ENCODE results near the gene PTPRG. TPM values are rescaled to one million over a fixed set of nuclear protein-coding genes. Genes with fewer than 3 reads are reported as not detected.
A peak's percentile ranks its signal among the peaks of the same experiment; 100 is the strongest.

The PTPRG gene
- polyA plus RNA-seq, 10 donors, result 25.7 to 37.0 (median 33.0) TPM

DNA sequence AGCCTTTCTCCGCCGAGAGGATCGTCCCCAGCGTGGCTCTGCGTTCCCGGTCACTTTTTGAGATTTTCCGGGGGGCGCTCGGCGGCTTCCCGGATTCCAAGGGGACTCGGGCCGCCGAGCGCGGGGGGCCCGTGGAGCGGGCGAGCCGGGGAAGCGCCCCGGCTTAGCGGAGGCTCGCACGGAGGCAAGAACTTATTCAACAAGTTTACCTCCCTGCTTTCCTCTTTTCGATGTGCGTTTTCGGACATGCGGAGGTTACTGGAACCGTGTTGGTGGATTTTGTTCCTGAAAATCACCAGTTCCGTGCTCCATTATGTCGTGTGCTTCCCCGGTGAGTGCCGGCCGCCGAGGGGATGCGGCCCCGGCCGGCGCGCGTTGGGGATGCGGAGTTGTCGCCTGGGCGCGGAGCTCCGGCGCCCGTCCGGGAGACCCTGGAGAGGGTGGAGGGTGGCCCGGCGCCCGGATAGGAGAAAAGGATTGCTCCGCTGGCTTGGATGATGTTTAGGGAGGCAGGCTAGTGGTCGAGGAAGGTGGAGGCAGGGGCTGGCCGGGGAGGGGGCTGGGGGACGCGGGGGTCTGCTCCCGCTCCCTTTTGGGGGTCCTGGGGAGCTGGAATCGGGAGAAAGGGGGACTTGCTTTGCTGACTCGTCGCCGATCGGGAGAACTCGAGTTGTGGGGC is 810 bp downstream of the PTPRG start:
- DNase-seq, result peak; percentile 23 to 79 (median 48)

DNA sequence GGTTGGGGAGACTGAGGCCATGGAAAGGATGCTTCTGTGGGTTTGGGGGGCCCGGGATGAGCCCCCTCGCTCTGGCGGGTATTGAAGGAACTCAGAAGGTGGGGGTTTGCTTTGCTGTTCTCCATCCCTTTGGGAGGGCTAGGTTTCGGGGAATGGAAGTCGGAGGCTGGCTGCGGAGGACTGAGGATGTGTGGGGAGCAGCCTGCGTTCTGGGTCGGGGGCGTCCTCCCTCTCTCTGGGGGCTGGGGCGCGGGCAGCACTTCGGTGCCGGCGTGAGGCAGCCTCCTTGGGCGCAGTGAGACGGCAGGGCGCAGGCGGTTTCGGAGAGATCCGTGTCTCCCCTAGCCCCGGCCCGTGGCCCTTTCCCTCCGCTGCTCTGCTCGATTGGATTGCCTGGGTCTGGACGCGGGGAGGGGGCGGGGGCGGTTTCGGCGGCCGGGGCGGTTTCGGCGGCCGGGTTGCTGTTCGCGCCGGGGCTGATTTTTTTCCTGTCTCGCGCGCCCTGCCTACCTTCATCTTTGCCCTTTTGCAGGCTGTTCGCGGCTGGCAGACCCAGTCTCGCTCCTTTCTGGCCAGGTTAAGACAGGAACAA is 1.4 kb downstream of the PTPRG start:
- DNase-seq, result peak; percentile 30 to 85 (median 54)

DNA sequence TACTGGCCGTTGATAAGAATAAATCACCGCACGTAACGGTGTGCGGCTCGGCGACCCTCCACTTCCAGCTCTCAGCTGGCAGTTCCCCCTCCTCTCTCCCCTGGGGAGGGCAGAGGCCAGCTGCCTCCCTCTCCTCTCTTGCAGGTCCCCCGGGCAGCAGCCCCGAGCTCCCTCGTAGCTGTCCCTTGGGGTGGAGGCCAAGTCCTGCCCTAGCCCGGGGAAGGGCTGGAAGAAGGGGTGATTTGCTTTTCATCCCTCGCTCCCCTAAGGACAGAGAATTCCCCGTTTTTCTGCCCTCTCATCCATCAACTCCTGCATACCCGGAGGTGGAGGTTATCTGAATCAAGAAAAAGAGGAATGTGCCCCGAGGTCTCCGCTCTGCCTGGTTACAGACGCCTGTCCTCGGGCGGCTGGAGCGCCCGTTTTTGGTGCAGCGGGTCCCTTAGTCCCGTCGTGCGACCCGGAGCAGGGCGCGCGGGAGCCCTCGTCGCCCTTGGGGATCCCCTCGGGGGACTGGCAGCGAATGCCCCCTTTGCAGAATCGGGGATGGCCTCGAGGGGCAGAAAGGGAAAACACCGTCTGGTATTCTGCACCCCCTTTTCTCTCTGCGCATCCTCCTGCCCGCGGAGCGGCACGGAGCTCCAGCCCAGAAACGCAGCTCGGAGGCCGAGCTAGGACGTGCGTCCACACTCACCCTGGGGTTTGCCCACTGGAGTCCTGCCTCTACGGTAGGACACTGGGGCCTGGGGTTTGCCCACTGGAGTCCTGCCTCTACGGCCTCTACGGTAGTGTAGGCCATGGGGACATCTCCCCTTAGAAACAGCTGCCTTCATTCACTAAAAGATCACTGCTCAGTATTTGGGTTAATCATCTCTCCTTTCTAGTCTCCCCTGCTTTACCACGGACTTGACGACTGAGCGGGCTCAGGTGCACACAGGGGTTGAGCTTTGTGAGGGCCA is 2.2 kb downstream of the PTPRG start:
- DNase-seq, result peak; percentile 3 to 65 (median 21)

DNA sequence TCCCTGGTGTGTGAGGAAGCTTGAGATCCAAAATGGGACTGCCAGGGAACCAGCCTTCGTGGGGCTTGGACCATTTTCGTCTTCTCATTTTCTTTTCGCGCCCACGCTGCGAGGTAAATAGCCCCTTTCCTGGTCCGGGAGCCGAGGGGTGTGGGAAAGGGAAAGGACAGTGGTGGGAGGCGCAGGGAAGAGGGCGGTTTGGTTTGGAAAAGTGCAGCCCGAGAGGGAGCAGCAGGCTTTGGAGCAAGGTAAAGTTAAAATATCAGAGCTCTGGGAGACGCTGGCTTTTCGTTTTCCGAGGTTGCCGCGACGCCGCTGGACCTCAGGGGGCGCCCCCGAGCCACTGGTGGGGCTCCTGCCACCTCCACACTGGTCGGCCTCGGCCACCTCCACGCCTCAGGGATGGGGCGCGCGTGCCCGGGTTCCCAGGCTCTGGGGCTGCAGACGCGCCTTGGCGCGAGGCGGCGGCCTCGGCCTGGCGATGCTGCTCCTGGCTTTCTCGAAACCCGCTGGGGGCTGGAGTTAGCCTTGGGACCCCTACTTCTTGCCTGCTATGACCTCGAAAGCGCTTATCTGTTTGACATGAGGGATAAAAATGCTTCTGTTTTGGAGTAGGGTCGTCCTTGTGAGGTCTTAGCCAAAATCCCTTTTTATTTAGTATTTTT is 3.2 kb downstream of the PTPRG start:
- peak; percentile 62 to 90 (median 79) for DNase-seq

GRCh38 chr3:61565569-61565968 is 4.2 kb downstream of the PTPRG start:
- no peak for DNase-seq

DNA sequence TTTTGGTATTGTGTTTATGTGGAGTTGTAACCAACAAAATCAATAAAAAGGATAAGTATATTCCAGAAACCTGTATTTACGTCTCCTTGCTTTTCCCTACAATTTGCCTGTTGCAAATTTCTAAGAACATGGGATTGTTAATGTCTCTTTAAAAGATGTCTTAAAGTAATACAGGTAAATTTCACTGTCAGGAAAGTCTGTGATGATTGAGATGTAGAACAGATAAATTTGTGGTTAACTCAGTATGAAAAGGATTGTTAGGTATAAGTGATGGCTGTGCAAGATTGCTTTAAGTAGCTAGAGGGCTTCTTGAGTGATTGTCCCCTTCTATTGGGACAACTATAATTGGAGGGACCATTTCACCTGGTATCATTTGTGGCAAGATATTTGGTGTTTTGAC is 6.8 kb downstream of the PTPRG start:
- no peak for DNase-seq

DNA sequence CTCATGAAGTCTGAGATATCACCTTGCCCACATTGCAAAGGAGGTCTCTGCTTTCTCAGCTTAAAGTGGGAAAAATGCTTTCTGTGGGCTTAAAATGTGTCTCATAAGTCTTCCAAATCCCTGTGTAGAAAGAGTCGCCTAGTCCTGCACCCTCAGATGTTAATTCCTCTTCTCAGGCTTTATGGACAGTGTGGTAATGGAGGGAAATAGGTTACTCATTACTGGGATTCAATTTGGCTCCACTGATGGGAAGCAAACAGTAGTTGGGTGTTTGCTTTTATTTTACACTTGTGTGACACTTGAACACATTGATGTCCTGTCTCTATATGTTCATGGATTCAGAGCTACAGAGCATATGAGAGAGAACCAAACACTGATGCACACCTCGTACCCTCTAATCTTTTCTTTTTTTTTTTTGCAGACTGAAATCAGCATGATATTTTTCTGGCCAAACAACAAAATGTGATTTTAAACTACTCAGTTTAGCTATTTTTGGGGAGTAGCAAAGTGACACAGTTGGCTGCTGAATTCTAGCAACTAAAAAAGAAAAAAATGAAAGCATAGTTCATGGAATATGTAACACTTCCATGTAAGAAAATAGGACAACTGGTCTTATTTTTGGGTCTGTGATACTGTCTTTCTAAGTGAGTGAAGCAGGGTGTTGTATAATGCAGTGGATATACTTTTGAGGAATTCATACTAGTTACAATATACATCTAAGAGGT is 8.6 kb downstream of the PTPRG start:
- no peak for DNase-seq

DNA sequence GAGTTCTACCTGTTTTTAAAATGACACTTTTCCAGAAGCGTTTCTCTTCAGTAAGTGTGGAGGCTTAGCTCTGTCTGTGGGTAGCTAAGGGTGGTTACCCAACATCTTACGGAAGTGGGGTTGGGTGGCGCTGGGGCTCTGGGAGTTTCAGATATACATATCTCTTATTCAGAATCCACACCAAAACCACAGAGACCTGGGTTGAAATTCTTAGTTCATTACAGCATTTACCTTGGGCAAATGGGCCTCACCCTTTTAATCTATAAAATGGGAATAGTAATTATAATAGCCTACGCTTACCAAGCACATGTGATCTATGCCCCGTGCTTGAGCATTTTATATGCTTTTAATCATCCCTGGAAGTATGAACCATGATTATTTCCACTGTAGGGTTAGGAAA is 9.4 kb downstream of the PTPRG start:
- DNase-seq, result no peak

DNA sequence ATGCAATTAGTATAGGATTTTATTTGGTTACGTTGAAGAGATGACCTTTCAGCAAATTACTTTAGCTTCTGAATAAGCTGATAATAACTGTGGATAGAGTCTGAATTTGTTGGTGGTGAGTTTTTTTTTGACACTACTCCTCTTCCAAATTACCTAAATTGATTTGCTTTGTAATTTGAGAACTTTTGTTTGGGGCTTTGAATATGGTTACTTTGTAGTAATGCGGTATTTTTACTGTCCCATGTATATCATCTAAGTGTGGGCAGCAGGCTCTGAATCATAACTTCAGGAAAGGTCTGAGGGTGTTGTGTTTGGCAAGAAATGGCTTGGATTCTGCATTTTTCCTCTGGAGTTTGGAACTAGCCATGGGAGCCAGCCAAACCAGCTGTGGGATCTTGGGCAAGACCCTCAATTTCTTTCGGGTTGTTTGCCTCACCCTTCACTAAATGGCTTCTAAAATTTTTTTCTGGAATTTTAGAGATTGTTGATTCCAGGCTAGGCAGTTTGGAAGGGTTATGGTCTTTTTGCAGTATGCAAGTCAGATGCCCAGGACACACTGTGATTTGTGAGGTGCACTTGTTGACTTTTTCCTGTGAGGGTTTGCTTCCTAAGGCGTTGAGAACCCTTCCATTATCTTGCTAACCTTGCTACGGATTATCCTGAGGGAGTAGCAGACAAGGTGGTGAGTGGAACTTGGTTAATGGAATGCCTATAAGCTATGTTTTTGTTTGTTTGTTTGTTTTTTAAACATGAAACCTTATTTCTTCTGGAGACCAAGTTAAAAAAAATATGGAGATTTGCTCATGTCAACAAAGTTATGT is 10.4 kb downstream of the PTPRG start:
- DNase-seq, result no peak

DNA sequence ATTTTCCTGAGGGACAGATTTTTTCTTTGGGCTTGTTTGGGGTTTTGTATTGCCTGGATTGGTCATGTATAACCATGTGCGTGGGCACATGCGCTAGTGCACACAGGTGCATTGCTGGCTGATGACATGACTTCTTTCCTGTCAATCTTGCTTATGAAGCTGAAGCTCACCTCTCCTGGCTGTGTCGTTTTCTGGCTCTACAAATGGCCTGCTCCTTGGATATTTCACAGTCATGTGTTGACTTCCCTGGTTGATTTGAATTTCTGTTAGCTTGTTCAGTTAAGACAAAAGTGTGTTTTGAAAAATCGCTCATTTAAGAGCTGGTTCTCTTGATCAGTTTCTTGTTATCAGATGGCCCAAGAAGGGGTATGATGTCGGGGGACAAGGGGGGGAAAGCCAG is 11.5 kb downstream of the PTPRG start:
- DNase-seq, result no peak

DNA sequence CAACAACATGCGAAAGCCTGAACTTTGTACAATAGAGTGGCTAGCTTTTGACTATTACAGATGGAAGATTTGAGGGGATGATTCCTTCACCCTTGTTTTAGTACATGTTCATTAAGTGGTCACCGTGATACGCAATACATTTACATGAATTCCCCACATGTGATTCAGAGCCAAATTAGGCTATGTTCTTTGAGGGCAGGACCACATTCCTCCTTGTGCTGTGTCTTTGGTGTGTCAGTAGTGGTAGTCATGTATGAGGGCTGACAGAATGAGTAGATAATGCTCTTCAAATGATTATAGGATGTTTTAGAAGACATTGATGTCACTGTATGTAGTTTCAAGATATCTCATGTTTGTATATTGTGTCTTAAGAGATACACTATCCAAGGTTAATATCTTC is 12.1 kb downstream of the PTPRG start:
- no peak for DNase-seq

- peak in 1 of 3 donors; percentile 93 for DNase-seq
These were observed 13.5 kb downstream of the PTPRG start for GRCh38 chr3:61574854-61575253.

GRCh38 chr3:61575893-61576292 is 14.5 kb downstream of the PTPRG start:
- DNase-seq, result no peak

- no peak for DNase-seq
These were observed 16.4 kb downstream of the PTPRG start for GRCh38 chr3:61577760-61578159.

DNA sequence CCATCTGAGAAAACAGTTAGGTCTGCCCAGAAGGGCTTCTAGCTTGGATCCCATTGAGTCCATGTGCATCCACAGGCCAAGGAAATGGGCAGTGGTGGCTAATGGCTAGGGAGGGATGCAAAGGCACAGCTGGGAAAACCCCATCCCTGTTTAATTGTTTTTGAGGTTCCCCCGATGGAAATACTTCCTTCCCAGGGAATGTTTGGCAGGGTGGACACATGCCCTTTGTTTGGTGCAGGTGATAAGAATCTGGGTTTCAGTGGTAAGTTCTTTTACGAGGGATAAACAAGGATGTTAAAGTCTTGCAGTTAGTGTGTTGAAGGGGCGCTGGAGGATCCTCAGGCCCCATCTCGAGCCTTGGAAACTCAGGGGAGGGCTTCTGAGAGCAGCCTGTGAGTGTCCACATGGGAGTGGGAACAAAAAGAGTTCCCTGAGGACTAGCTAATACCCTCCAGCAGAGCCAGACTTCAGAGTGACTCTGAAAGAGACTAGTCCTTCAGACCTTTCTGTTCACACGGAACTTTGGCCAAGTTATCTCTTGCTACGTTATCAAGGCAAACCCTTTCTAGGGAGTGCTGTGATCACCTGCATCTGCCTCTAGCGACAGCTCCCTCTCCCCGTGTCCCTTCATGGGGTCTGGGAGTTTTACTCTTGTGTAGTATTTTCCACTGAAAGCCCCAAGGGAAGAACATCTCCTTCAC is 17.4 kb downstream of the PTPRG start:
- no peak for DNase-seq

- DNase-seq, result no peak
These were observed 18.3 kb downstream of the PTPRG start for GRCh38 chr3:61579685-61580084.

- DNase-seq, result no peak
These were observed 19.7 kb downstream of the PTPRG start for GRCh38 chr3:61580982-61581643.

DNA sequence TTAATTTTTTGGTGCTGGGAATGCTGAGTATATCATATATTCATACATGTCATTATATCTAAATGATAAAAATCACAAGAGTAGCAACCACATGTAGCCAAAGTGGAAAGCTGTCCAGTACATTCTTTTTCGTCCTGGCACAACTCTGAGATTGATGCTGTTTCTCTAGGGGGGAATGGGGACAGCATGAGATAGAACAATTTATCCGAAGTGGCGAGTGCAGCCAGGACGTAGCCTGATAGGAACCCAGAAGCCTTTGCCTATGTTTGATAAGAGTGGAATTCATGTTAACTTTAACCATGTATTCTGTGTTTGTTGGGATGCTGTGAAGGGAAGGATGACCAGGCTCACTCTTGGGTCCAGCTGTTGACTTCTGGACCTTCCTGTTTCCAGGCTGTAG is 20.9 kb downstream of the PTPRG start:
- no peak for DNase-seq

GRCh38 chr3:61582846-61583245 is 21.5 kb downstream of the PTPRG start:
- no peak for DNase-seq
